Neural cell (in vitro differentiated cells): ENCODE measurements around the gene MDN1. TPM values are rescaled to one million over a fixed set of nuclear protein-coding genes. Genes with fewer than 3 reads are reported as not detected.

Source experiments
- H2AFZ ChIP-seq: fragments of 200-600, 300-800 bp; sonication (generic), shearing (Covaris generic); 2 replicates; pipeline ENCODE4 v1.6.0; 2014; ENCODE audit warnings: low read depth, mild to moderate bottlenecking, antibody characterized with exemption, low read length, moderate library complexity
- H3F3A ChIP-seq: fragments of 200-600 bp; shearing (Covaris generic); 2 replicates; pipeline ENCODE4 v1.6.1; 2016; ENCODE audit warnings: mild to moderate bottlenecking, moderate library complexity, mixed read lengths, antibody characterized with exemption, low read length; ENCODE audit not compliant: insufficient read depth, poor library complexity, severe bottlenecking
- H3K27ac ChIP-seq: fragments of 200-600, 300-800 bp; sonication (generic), shearing (Covaris generic); 2 replicates; pipeline ENCODE4 v1.5.1; 2014; ENCODE audit warnings: mild to moderate bottlenecking, low read length, moderate library complexity
- H3K27me3 ChIP-seq: fragments of 300-800, 200-600 bp; sonication (generic), shearing (Covaris generic); 2 replicates; pipeline ENCODE4 v1.6.0; 2014; ENCODE audit warnings: mild to moderate bottlenecking, low read depth, low read length, moderate library complexity; ENCODE audit not compliant: insufficient read depth
- H3K36me3 ChIP-seq: fragments of 300-800, 200-600 bp; sonication (generic), shearing (Covaris generic); 2 replicates; pipeline ENCODE4 v1.5.1; 2014; ENCODE audit warnings: mild to moderate bottlenecking, antibody characterized with exemption, low read length, moderate library complexity; ENCODE audit not compliant: insufficient read depth
- H3K4me2 ChIP-seq: fragments of 300-800, 200-600 bp; sonication (generic), shearing (Covaris generic); 2 replicates; pipeline ENCODE4 v1.6.0; 2014; ENCODE audit warnings: mild to moderate bottlenecking, low read length
- H3K4me3 ChIP-seq: fragments of 300-800, 200-600 bp; sonication (generic), shearing (Covaris generic); 2 replicates; pipeline ENCODE4 v1.5.1; 2014; ENCODE audit warnings: mild to moderate bottlenecking, low read length, moderate library complexity
- H3K79me2 ChIP-seq: fragments of 200-600 bp; shearing (Covaris generic); replicated peaks from 2 replicates; pipeline ENCODE4 v1.6.0; 2014; ENCODE audit warnings: mild to moderate bottlenecking, low read length, moderate library complexity; ENCODE audit not compliant: insufficient read depth
- H3K9ac ChIP-seq: fragments of 300-800, 200-600 bp; sonication (generic), shearing (Covaris generic); 2 replicates; pipeline ENCODE4 v1.6.1; 2016; ENCODE audit warnings: mild to moderate bottlenecking, low read length, mixed read lengths
- H3K9me2 ChIP-seq: fragments of 200-600 bp; shearing (Covaris generic); 2 replicates; pipeline ENCODE4 v1.6.1; 2016; ENCODE audit warnings: mild to moderate bottlenecking, low read length, mixed read lengths; ENCODE audit not compliant: insufficient read depth
- H3K9me3 ChIP-seq: fragments of 200-600, 300-800 bp; sonication (generic), shearing (Covaris generic); 2 replicates; pipeline ENCODE4 v1.6.1; 2016; ENCODE audit warnings: mild to moderate bottlenecking, mixed run types, low read length, moderate library complexity, mixed read lengths
- H4K20me1 ChIP-seq: fragments of 200-600 bp; shearing (Covaris generic); 2 replicates; pipeline ENCODE4 v1.6.1; 2016; ENCODE audit warnings: mild to moderate bottlenecking, mixed run types; ENCODE audit not compliant: insufficient read depth
- CTCF ChIP-seq: fragments of 450-650 bp; IDR thresholded peaks from 2 replicates; pipeline ENCODE4 v1.5.1; 2014; ENCODE audit warnings: antibody characterized with exemption, mild to moderate bottlenecking, moderate library complexity; ENCODE audit not compliant: poor library complexity, severe bottlenecking
- EP300 ChIP-seq: fragments of 450-650 bp; conservative IDR thresholded peaks from 2 replicates; pipeline ENCODE4 v1.6.1; 2014; ENCODE audit warnings: antibody characterized with exemption, mild to moderate bottlenecking, moderate library complexity; ENCODE audit not compliant: poor library complexity, severe bottlenecking
- EZH2 ChIP-seq: fragments of 200-600, 300-800 bp; shearing (Covaris generic), sonication (generic); IDR thresholded peaks from 2 replicates; pipeline ENCODE4 v1.6.1; 2014; ENCODE audit warnings: antibody characterized with exemption, low read length, borderline replicate concordance, mild to moderate bottlenecking; ENCODE audit not compliant: insufficient read depth, poor library complexity, severe bottlenecking
- MXI1 ChIP-seq: fragments of 450-650 bp; conservative IDR thresholded peaks from 2 replicates; pipeline ENCODE4 v1.6.1; 2014; ENCODE audit warnings: antibody characterized with exemption, mild to moderate bottlenecking; ENCODE audit not compliant: poor library complexity, severe bottlenecking
- POLR2AphosphoS5 ChIP-seq: IDR thresholded peaks from 2 replicates; pipeline ENCODE4 v1.6.1; 2012
- RAD21 ChIP-seq: fragments of 450-650 bp; conservative IDR thresholded peaks from 2 replicates; pipeline ENCODE4 v1.6.1; 2014; ENCODE audit warnings: antibody characterized with exemption, mild to moderate bottlenecking, moderate library complexity
- REST ChIP-seq: IDR thresholded peaks from 2 replicates; pipeline ENCODE4 v1.6.1; 2012; ENCODE audit warnings: borderline replicate concordance
- SMC3 ChIP-seq: fragments of 450-650 bp; conservative IDR thresholded peaks from 2 replicates; pipeline ENCODE4 v1.6.1; 2014; ENCODE audit warnings: antibody characterized with exemption, mild to moderate bottlenecking, moderate library complexity; ENCODE audit not compliant: poor library complexity
- TAF1 ChIP-seq: IDR thresholded peaks from 2 replicates; pipeline ENCODE4 v1.6.1; 2012; ENCODE audit warnings: low read depth
- polyA plus RNA-seq: library from polyadenylated mRNA; depleted of rRNA; stranded (reverse); fragments of >200 nt; gene quantifications from 2 replicates; pipeline ENCODE4 v1.2.3, GENCODE V29; 2014

The MDN1 gene
- polyA plus RNA-seq, 1 donor from 2014 or later, result 17.8 TPM

- H3K79me2 ChIP-seq, result no peaks in the 10 kb centered on the region
- no peak overlapping the region for H3K9ac ChIP-seq
- H3K27ac ChIP-seq, result no peak overlapping the region
- H4K20me1 ChIP-seq, result no peaks in the 10 kb centered on the region
- no peaks in the 10 kb centered on the region for H3K9me3 ChIP-seq
- H3K36me3 ChIP-seq, result no peaks in the 10 kb centered on the region
- no peaks in the 10 kb centered on the region for H3F3A ChIP-seq
- no peak overlapping the region for H3K4me2 ChIP-seq
- H2AFZ ChIP-seq, result no peak overlapping the region
- no peaks in the 10 kb centered on the region for H3K9me2 ChIP-seq
- no peaks in the 10 kb centered on the region for H3K27me3 ChIP-seq
- no peak overlapping the region for H3K4me3 ChIP-seq
- no peak for TF ChIP-seq REST
- TF ChIP-seq SMC3, result peak; percentile 88
- TF ChIP-seq CTCF, result peak; percentile 76
- TF ChIP-seq MXI1, result no peak
- TF ChIP-seq RAD21, result peak; percentile 83
- TF ChIP-seq TAF1, result no peak
- no peak for TF ChIP-seq POLR2AphosphoS5
- no peak for TF ChIP-seq EP300
- no peak for TF ChIP-seq EZH2
These were observed 221.6 kb downstream of the MDN1 start for GRCh38 chr6:89597988-89598387.

DNA sequence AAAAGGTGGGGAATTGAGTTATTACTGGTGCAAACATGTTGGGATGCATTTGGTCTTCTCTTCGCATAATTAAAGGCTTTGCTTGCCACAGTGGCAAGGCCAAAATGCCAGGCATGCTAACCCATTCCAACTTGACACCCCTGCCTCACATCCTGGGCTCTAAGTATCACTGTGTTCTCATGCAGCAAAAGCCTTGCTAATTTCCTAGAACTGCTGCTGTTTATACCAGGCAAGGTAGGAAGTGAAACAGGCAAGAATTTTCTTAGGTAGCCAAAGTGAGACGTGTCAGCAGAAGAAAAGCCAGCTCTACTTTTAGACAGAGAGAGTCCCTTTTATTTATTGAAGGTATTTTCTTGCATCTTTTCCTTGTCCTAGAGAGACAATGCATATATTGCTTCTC, 222.2 kb downstream of the MDN1 start:
- TF ChIP-seq REST, result no peak
- TF ChIP-seq CTCF, result no peak
- no peak for TF ChIP-seq EP300
- no peak for TF ChIP-seq MXI1
- no peak for TF ChIP-seq EZH2
- no peaks in the 10 kb centered on the region for H4K20me1 ChIP-seq
- H3K9me2 ChIP-seq, result no peaks in the 10 kb centered on the region
- H3K4me3 ChIP-seq, result no peak overlapping the region
- no peaks in the 10 kb centered on the region for H3K36me3 ChIP-seq
- H3F3A ChIP-seq, result no peaks in the 10 kb centered on the region
- no peaks in the 10 kb centered on the region for H3K79me2 ChIP-seq
- H3K27me3 ChIP-seq, result no peaks in the 10 kb centered on the region
- H3K9me3 ChIP-seq, result no peaks in the 10 kb centered on the region
- no peak overlapping the region for H3K4me2 ChIP-seq
- no peak overlapping the region for H3K9ac ChIP-seq
- no peak overlapping the region for H2AFZ ChIP-seq
- H3K27ac ChIP-seq, result no peak overlapping the region
